GM12874 (cell line): Measurements from ENCODE around the gene TMPRSS3.

ENCODE experiments used
- TF ChIP-seq, protein P1 (sequence below): IDR thresholded peaks from 2 replicates; pipeline ENCODE4 v1.5.1; 2011; ENCODE audit warnings: low read depth, mild to moderate bottlenecking, control low read depth, low read length, moderate library complexity; ENCODE audit not compliant: insufficient read depth

Gene TMPRSS3

GRCh38 chr21:42341776-42342542, 53.9 kb downstream of the TMPRSS3 start:
- TF ChIP-seq, protein P1, sequence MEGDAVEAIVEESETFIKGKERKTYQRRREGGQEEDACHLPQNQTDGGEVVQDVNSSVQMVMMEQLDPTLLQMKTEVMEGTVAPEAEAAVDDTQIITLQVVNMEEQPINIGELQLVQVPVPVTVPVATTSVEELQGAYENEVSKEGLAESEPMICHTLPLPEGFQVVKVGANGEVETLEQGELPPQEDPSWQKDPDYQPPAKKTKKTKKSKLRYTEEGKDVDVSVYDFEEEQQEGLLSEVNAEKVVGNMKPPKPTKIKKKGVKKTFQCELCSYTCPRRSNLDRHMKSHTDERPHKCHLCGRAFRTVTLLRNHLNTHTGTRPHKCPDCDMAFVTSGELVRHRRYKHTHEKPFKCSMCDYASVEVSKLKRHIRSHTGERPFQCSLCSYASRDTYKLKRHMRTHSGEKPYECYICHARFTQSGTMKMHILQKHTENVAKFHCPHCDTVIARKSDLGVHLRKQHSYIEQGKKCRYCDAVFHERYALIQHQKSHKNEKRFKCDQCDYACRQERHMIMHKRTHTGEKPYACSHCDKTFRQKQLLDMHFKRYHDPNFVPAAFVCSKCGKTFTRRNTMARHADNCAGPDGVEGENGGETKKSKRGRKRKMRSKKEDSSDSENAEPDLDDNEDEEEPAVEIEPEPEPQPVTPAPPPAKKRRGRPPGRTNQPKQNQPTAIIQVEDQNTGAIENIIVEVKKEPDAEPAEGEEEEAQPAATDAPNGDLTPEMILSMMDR: no peak

DNA sequence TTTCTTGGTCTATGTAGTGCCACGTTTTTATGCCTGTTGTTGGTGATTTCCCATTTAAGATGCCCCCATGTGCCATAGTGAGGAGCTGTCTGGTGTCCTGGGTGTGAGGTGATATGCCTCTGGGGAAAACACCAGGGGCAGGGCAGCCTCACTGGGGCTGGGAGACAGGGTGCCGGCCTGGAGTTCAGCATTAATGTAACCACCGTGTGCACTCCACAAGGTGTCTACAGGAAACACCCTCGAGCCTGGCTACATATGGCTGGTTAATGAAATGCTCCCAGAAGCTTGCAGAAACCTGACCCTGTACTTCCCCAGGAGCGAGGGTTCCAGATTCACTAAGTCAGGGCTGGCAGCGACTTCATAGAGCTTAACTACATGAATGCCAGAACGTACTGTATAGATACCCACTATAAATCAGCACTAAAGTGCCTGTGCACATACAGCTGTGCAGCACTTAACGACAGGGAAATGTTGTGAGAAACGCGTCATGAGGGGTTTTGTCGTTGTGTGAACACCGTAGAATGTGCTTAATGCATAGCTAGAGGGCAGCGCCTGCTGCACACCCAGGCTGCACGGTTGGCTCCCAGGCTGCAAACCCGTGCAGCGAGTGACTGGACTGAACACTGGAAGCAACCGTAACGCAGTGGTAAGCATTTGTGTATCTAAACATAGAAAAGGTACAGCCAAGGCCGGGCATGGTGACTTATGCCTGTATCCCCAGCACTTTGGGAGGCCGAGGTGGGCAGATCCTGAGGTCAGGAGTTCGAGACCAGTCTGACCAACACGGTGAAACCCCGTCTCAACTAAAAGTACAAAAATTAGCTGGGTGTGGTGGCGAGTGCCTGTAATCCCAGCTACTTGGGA, 55.4 kb downstream of the TMPRSS3 start:
- TF ChIP-seq, protein P1: no peak

DNA sequence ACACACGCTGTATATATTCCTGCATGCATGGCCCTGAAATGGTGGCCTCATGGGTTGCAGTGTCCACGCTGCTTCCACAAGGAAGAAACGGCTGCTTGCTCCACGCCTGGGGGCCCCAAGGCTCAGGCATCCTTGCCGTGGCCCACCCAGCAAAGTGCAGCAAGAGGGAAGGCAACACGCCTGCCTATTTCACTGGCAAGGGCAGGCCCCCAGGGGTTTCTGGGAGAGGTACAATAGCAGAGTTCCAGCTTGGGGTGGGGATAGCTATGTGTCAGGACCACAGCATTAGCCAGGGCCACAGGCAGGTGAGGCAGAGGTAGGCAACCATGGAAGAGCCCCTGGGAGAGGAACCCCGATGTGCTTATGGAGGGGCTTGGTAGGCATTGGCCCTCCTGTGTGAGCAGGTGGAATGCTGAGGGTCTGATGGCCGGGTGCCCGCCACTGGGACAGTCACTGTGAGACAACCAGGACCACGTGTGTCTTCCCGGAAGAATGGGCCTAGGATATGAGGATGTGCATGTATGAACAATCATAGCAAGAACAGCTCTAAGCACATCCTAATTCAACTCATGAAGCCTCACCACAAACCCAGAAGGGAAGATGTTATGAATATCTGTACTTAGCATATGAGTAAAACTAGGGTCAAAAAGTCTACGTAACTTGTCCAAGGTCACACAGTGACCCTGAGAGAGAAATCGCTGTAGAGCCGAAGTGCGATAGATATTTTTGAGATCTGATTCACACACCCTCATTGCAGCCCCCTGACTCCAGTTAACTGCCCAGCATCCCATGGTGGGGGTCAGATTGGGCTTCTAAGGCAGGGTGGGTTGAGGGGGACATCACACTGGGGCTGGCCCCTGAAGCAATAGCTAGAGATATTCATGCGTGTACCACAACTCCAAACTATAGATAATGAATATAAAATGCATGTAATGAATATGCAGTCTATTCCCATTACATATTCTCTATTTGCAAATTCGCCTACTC, 56.8 kb downstream of the TMPRSS3 start:
- TF ChIP-seq, protein P1: no peak

DNA sequence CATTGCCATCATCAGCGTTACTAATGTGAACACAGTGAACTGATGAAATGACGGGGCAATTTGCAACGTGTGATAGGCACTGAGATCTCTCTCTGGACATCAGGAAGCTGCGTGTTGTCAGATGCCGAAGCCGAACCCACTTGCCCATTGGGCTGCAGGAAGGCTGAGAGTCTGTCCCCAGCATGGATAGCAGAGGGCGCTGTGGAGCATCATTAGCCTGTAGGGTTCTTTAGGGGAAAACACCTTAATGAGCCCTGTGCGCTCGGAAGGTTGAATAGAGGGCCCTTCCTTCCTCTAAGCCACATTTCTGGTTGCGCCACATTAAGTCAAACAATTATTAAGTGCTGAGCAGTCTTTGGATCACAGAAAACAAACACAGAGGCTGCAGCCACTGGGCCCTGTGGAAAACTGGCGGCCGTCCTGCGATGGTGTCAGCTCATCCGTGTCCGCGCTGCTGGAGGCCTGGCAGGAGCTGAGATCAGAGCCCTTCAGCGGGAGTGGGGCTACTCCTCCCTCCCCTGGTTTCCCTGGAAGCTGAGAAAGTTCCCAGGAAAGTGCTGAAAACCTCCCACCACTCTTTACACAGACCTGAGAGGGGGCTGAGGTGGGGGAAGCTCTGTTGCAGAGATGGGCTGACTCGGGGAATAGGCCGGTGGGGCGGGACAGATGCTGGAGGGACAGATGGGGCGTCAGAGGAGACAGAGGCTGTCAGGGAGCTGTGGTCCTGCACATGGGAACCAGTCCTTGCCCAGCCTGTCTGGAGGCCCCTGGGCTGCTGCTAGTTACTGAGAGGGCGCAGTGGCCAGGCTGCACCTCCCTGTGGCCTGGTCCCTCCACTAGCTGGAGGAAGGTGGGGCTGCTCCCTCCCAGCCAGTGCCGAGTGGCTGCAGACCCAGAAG, 57.8 kb downstream of the TMPRSS3 start:
- TF ChIP-seq, protein P1: peak; percentile 81

GRCh38 chr21:42337276-42337675, 58.6 kb downstream of the TMPRSS3 start:
- TF ChIP-seq, protein P1: no peak

DNA sequence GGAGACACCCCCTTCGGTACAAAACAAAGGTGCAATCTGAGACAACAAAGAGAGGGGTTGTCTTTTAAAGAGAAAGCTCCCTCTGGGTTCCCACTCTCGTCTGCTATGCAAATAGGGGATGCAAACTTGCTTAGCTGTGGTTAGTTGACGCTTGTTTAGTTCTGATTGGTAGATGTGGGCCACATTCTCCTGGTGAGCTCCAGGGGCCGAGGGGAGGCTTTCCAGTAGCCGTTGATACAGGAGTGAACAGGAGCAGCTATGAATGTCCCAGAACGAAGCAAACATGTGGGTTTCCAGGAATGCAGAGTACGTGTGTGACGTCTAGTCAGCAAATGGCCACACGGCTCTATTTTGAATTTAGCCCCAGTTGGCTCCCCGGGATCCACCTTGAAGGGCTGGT, 59.8 kb downstream of the TMPRSS3 start:
- TF ChIP-seq, protein P1: no peak
